Retinal pigment epithelial cell (primary cell): ENCODE measurements around the gene KRTAP10-2.
"Not testable (repeated sequence)": the region's sequence is repeated elsewhere in the genome, so short reads cannot be mapped to it uniquely, and the experiment has no call there.

Experiments used
- DNase-seq: peaks from one replicate; pipeline ENCODE4 v3.0.0-alpha.2; 2010; ENCODE audit warnings: low read depth
- H3K4me3 ChIP-seq: 2 replicates; pipeline ENCODE4 v1.5.1; 2011; ENCODE audit warnings: mild to moderate bottlenecking, low read length, control low read depth, moderate library complexity
- TF ChIP-seq, protein P1 (sequence below): conservative IDR thresholded peaks from 2 replicates; pipeline ENCODE4 v1.5.1; 2011; ENCODE audit warnings: low read depth, low read length, control low read depth, inconsistent platforms

Gene KRTAP10-2

GRCh38 chr21:44567481-44568171 lies 16.3 kb upstream of the KRTAP10-2 start:
- H3K4me3 ChIP-seq, result no peak overlapping the region
- no peak for DNase-seq
- TF ChIP-seq, protein P1, sequence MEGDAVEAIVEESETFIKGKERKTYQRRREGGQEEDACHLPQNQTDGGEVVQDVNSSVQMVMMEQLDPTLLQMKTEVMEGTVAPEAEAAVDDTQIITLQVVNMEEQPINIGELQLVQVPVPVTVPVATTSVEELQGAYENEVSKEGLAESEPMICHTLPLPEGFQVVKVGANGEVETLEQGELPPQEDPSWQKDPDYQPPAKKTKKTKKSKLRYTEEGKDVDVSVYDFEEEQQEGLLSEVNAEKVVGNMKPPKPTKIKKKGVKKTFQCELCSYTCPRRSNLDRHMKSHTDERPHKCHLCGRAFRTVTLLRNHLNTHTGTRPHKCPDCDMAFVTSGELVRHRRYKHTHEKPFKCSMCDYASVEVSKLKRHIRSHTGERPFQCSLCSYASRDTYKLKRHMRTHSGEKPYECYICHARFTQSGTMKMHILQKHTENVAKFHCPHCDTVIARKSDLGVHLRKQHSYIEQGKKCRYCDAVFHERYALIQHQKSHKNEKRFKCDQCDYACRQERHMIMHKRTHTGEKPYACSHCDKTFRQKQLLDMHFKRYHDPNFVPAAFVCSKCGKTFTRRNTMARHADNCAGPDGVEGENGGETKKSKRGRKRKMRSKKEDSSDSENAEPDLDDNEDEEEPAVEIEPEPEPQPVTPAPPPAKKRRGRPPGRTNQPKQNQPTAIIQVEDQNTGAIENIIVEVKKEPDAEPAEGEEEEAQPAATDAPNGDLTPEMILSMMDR, result no peak

- no peak overlapping the region for H3K4me3 ChIP-seq
- TF ChIP-seq, protein P1, result no peak
- DNase-seq, result no peak
These were observed 15.1 kb upstream of the KRTAP10-2 start for GRCh38 chr21:44566403-44566802.

- no peak for DNase-seq
- no peak overlapping the region for H3K4me3 ChIP-seq
- TF ChIP-seq, protein P1, result no peak
These were observed 13.7 kb upstream of the KRTAP10-2 start for GRCh38 chr21:44564886-44565598.

- no peak for DNase-seq
- no peak overlapping the region for H3K4me3 ChIP-seq
- TF ChIP-seq, protein P1, result no peak
These were observed 12.8 kb upstream of the KRTAP10-2 start for GRCh38 chr21:44564099-44564498.

DNA sequence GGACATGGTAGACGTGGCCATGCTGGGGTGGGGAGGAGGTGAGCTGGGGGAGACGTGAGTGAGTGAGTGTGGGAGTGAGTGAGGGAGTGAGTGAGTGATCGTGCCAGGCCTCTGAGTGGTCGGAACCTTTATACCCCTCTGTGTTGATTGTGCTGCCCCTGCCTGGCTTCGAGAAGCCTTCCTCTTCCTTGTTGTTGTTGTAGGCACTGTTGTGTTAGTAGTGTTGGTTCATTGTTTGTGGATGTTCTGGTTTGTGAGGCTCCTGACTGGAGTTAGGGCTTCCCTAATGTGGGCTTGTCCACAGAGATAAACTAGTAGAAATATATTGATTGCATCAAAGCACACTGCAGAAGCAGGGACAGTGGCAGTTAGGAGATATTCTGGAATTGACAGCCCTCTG lies 7.4 kb upstream of the KRTAP10-2 start, which contains the start of gene KRTAP10-3:
Gene KRTAP10-3 (minus strand): TSS at position 101 of the 400 bp plus-strand sequence. CDS start 80 bp downstream, at position 21.
- TF ChIP-seq, protein P1, result no peak
- H3K4me3 ChIP-seq, result no peak within 1 kb of the TSS
- no peak for DNase-seq

GRCh38 chr21:44558329-44558675 lies 7.0 kb upstream of the KRTAP10-2 start:
- not testable (repeated sequence) for H3K4me3 ChIP-seq, DNase-seq

GRCh38 chr21:44557491-44558328 lies 6.4 kb upstream of the KRTAP10-2 start:
- no peak for DNase-seq
- TF ChIP-seq, protein P1, result no peak
- H3K4me3 ChIP-seq, result no peak overlapping the region
